ENCODE data around the gene PIGU. TPM values are rescaled to one million over a fixed set of nuclear protein-coding genes. Genes with fewer than 3 reads are reported as not detected.

PIGU gene
- total RNA-seq, 1 experiment from 2014 or later: 25.1 TPM

DNA sequence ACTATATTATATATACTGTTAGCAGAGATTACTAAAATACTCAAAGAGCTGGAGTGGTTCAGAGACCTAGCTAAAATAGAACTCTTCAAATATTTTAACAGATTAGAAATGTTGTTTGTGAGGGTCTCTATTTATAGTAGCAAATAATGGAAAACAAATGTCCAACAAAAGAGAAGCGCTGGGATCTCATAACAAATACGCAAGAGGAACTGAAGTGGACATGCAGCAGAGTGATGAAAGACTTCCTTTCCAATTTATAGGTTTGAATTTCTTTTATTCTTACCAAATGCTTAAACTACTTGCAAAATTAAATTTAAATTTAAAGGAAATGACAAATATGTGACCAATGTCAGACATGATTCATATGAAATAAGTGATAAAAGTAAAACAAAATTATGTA lies 49.9 kb downstream of the PIGU start:
- no peak for DNase-seq (ENCODE audit: low read depth, low spot score)
- BruUV-seq (replicated peaks): no TSS peak
- ChIA-PET CTCF (no interaction called here), RAD21 (ENCODE audit: low non-redundant PET in 1 of 2, low total read pairs in 2 of 2, uncharacterized antibody in 2 of 2, unreplicated experiment in 2 of 2) (no interaction called here), POLR2A (no interaction called here)
- no peak overlapping the region for H3K4me3 ChIP-seq (replicated peaks in 1 of 2; ENCODE audit: low read depth in 1 of 2, low read length in 2 of 2)
- no peaks in the 10 kb centered on the region for H3K9me2 ChIP-seq (ENCODE audit: insufficient read depth)
- no peak overlapping the region for H2AFZ ChIP-seq (ENCODE audit: low read depth, low read length, poor library complexity, severe bottlenecking)
- no peaks in the 10 kb centered on the region for H4K20me1 ChIP-seq (ENCODE audit: insufficient read depth)
- no peaks in the 10 kb centered on the region; a peak in 1 of 4 replicates for H3K36me3 ChIP-seq (ENCODE audit: control insufficient read depth in 1 of 2, insufficient read depth in 2 of 2, low read length in 2 of 2)
- no peak overlapping the region for H3K9ac ChIP-seq (ENCODE audit: low read length)
- H3K27ac ChIP-seq (ENCODE audit: low read depth, low read length): no peak overlapping the region
- no peak for ATAC-seq
- no peaks in the 10 kb centered on the region for H3K27me3 ChIP-seq (ENCODE audit: insufficient read depth, low read length)
- TF ChIP-seq EZH2phosphoT487 (IDR thresholded peaks at IDR 0.05; ENCODE audit: borderline replicate concordance) (no peak), EZH2 (IDR thresholded peaks at IDR 0.05) (no peak), ELF1 (IDR thresholded peaks at IDR 0.05; ENCODE audit: borderline replicate concordance, low read depth) (no peak)
- H3K4me2 ChIP-seq (ENCODE audit: low read length): no peak overlapping the region
- no peaks in the 10 kb centered on the region for H3K79me2 ChIP-seq (ENCODE audit: insufficient read depth, low read length)
- peaks cover 2 to 3% of the 10 kb centered on the region in 2 experiments; a peak in 1 of 4 replicates for H3K4me1 ChIP-seq (ENCODE audit: control insufficient read depth in 1 of 2, insufficient read depth in 2 of 2, low read length in 2 of 2)
- intact Hi-C loops (cut with micrococcal nuclease): no loop called here
- H3K9me3 ChIP-seq (ENCODE audit: control insufficient read depth in 1 of 2, insufficient read depth in 1 of 2, low read depth in 1 of 2, low read length in 2 of 2): no peaks in the 10 kb centered on the region

DNA sequence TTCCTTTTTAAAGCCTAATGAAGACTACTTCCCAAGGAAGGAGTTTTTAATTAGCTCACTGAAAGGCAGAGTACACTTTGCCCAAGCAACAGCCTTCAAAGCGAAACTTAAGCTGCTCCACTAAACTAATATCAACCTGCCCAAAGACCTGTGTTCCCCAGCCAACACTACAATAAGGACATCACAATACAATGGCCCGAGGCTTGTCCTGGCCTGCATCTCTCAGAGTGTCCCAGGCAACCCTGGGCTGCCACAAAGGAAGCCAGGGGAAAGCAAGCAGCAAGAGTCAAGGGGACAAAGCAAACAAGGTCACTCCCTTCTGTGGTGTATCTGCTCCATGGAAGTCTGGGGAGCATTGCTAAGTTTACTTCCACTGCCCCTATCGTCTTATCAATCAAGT lies 52.3 kb downstream of the PIGU start:
- peaks cover 3 to 8% of the 10 kb centered on the region in 2 experiments; a peak in 1 of 4 replicates for H3K4me1 ChIP-seq (ENCODE audit: control insufficient read depth in 1 of 2, insufficient read depth in 2 of 2, low read length in 2 of 2)
- no peaks in the 10 kb centered on the region for H3K9me2 ChIP-seq (ENCODE audit: insufficient read depth)
- BruUV-seq (replicated peaks): no TSS peak
- no peaks in the 10 kb centered on the region for H3K36me3 ChIP-seq (ENCODE audit: control insufficient read depth in 1 of 2, insufficient read depth in 2 of 2, low read length in 2 of 2)
- intact Hi-C loops (cut with micrococcal nuclease): no loop called here
- DNase-seq (ENCODE audit: low read depth, low spot score) (no peak), ATAC-seq (no peak)
- no peak overlapping the region for H3K4me3 ChIP-seq (replicated peaks in 1 of 2; ENCODE audit: low read depth in 1 of 2, low read length in 2 of 2)
- TF ChIP-seq TCF7L2 (IDR thresholded peaks at IDR 0.05; ENCODE audit: borderline replicate concordance, extremely low read depth, insufficient read depth, insufficient read length) (no peak), SIN3A (IDR thresholded peaks at IDR 0.05; ENCODE audit: low read depth) (no peak), CTCF (IDR thresholded peaks at IDR 0.05 in 2 of 3, conservative IDR thresholded peaks at IDR 0.05 in 1 of 3; ENCODE audit: borderline replicate concordance in 1 of 3, insufficient read depth in 1 of 3, low read depth in 2 of 3, low read length in 2 of 3) (no peak), CEBPB (IDR thresholded peaks at IDR 0.05; ENCODE audit: low read depth) (no peak), EZH2phosphoT487 (IDR thresholded peaks at IDR 0.05; ENCODE audit: borderline replicate concordance) (no peak), RAD21 (IDR thresholded peaks at IDR 0.05; ENCODE audit: low read depth) (no peak), JUND (IDR thresholded peaks at IDR 0.05) (no peak), ZFX (IDR thresholded peaks at IDR 0.05) (no peak), POLR2A (IDR thresholded peaks at IDR 0.05; ENCODE audit: borderline replicate concordance, extremely low read depth, insufficient read depth, insufficient read length) (no peak), REST (IDR thresholded peaks at IDR 0.05; ENCODE audit: low read depth) (no peak), FOSL1 (IDR thresholded peaks at IDR 0.05; ENCODE audit: low read depth) (no peak), SP1 (IDR thresholded peaks at IDR 0.05; ENCODE audit: low read depth) (no peak)
- no peak overlapping the region for H3K9ac ChIP-seq (ENCODE audit: low read length)
- RAD21 ChIA-PET (ENCODE audit: low non-redundant PET in 1 of 2, low total read pairs in 2 of 2, uncharacterized antibody in 2 of 2, unreplicated experiment in 2 of 2): no interaction called here
- H4K20me1 ChIP-seq (ENCODE audit: insufficient read depth): no peaks in the 10 kb centered on the region
- no peaks in the 10 kb centered on the region for H3K27me3 ChIP-seq (ENCODE audit: insufficient read depth, low read length)
- H3K79me2 ChIP-seq (ENCODE audit: insufficient read depth, low read length): no peaks in the 10 kb centered on the region
- POLR2A ChIA-PET: no interaction called here
- no peak overlapping the region for H3K27ac ChIP-seq (ENCODE audit: low read depth, low read length)
- CTCF ChIA-PET: no interaction called here
- no peak overlapping the region for H3K4me2 ChIP-seq (ENCODE audit: low read length)
- H2AFZ ChIP-seq (ENCODE audit: low read depth, low read length, poor library complexity, severe bottlenecking): no peak overlapping the region
- H3K9me3 ChIP-seq (ENCODE audit: control insufficient read depth in 1 of 2, insufficient read depth in 1 of 2, low read depth in 1 of 2, low read length in 2 of 2): no peaks in the 10 kb centered on the region
